Pancreas (tissue), 10 donors: ENCODE data around the gene ACTL10. TPM values are rescaled to one million over a fixed set of nuclear protein-coding genes. Genes with fewer than 3 reads are reported as not detected.

Experiments
- ATAC-seq, 4 donors: fragments of 200-7000 bp; cut with Tn5 transposase; one replicate each; pipeline versions ENCODE4 v1.8.0 to v1.9.1; 2020; ENCODE audit warnings: mild to moderate bottlenecking in 4 of 4, moderate library complexity in 4 of 4
- DNase-seq, 6 donors: peaks; one replicate each; pipeline ENCODE4 v3.0.0-alpha.2; 2020
- FAIRE-seq: peaks from 2 replicates; lab custom pipeline; 2012; peaks lifted over from hg19 to GRCh38; lab: Jason Lieb, UNC
- H3K27ac ChIP-seq, 4 donors: fragments of 200-600 bp; sonication (generic); 1 replicate in 3 of 4; 2 replicates in 1 of 4; pipeline versions ENCODE4 v1.5.0 to v1.8.0; 2020
- H3K27me3 ChIP-seq, 4 donors: fragments of 200-600 bp; one replicate each; pipeline ENCODE4 v1.8.0; 2021
- H3K36me3 ChIP-seq, 3 donors: fragments of 200-600 bp; sonication (generic) in 1 of 3; one replicate each; pipeline versions ENCODE4 v1.5.0 to v1.8.0; 2020 to 2021
- H3K4me1 ChIP-seq, 3 donors: fragments of 200-600 bp; one replicate each; pipeline ENCODE4 v1.8.0; 2021
- H3K4me3 ChIP-seq, 4 donors: fragments of 200-600 bp; sonication (generic) in 2 of 4; one replicate each; pipeline versions ENCODE4 v1.5.0 to v1.8.0; 2020 to 2021
- H3K9me3 ChIP-seq, 4 donors: fragments of 200-600 bp; one replicate each; pipeline ENCODE4 v1.8.0; 2021
- WGBS, 2 donors: extraction: QIAGEN DNeasy Blood & Tissue Kit; methylation state at CpG; one replicate each; pipeline ENCODE4 v1.1.7; 2013; 5-methylcytosine and 5-hydroxymethylcytosine counted together
- intact Hi-C, 3 donors: fragments of 100-400 bp; cut with DNase I; formaldehyde crosslinking; loops; one replicate each; pipeline versions ENCODE4 v1.11.1 to v1.14.2; 2022
- polyA plus RNA-seq, 2 donors: library from polyadenylated mRNA; stranded (reverse); fragments of 200-250 nt; gene quantifications; one replicate each; pipeline ENCODE4 v1.2.3, GENCODE V29; 2013
- total RNA-seq, 6 donors: library from RNA; stranded (reverse); fragmentation: NEBNext Ultra II Directional in 4 of 6; extraction: Animal tissue kit (Norgen Biotek cat#: 25700) in 4 of 6; gene quantifications; one replicate each; pipeline versions ENCODE4 v1.2.1 to v1.2.4, GENCODE V29; 2021 to 2023
- TF ChIP-seq, protein P1 (sequence below), 4 donors: fragments of 200-600 bp; sonication (generic) in 3 of 4; IDR thresholded peaks; one replicate each; pipeline versions ENCODE4 v1.5.0 to v1.8.0; 2021; ENCODE audit warnings: antibody characterized with exemption in 4 of 4
- donor health status: healthy with polysubstance abuse.
- donor health status: DM: no; HTN: no; CAD: no; lungs with moderate emphysema.
- donor health status: DM: no; HTN: no; CAD: no.
- donor health status: control.
- donor health status: control.
- donor health status: Bipolar disorder and iron deficiency.
- donor health status: DM: yes; HTN: yes; CAD: no.
- donor health status: DM: no; HTN: no; CAD: no.
- donor health status: DM: no; HTN: no; CAD: no.
- donor health status: DM: yes; HTN: yes; CAD: no.

ACTL10 gene
- total and polyA plus RNA-seq, 8 donors = 1.6 to 3.5 (median 2.6) TPM

GRCh38 chr20:33669873-33670640 is 3.3 kb downstream of the ACTL10 start:
- H3K27ac ChIP-seq = no peak overlapping the region
- H3K36me3 ChIP-seq = no peaks in the 10 kb centered on the region

GRCh38 chr20:33670715-33671499 is 4.2 kb downstream of the ACTL10 start:
- no peaks in the 10 kb centered on the region for H3K36me3 ChIP-seq
- DNase-seq (peak in 1 of 6 donors; percentile 4), FAIRE-seq (no peak), ATAC-seq (no peak)
- no peaks in the 10 kb centered on the region for H3K27me3 ChIP-seq
- H3K4me3 ChIP-seq = no peak overlapping the region
- no peak overlapping the region for H3K27ac ChIP-seq
- H3K4me1 ChIP-seq = peaks cover 0 to 13% (median 6%) of the 10 kb centered on the region in 3 donors
- intact Hi-C loops = loop anchor here in 2 of 3 donors (5.0 to 10.0 kb wide), 2 partner anchors 134 to 219 kb away; no protein-coding TSS in a partner anchor
- 72 to 77% methylated on average over 6 of the region's 6 CpGs for WGBS, 2 donors
- no peaks in the 10 kb centered on the region for H3K9me3 ChIP-seq
- TF ChIP-seq, protein P1, sequence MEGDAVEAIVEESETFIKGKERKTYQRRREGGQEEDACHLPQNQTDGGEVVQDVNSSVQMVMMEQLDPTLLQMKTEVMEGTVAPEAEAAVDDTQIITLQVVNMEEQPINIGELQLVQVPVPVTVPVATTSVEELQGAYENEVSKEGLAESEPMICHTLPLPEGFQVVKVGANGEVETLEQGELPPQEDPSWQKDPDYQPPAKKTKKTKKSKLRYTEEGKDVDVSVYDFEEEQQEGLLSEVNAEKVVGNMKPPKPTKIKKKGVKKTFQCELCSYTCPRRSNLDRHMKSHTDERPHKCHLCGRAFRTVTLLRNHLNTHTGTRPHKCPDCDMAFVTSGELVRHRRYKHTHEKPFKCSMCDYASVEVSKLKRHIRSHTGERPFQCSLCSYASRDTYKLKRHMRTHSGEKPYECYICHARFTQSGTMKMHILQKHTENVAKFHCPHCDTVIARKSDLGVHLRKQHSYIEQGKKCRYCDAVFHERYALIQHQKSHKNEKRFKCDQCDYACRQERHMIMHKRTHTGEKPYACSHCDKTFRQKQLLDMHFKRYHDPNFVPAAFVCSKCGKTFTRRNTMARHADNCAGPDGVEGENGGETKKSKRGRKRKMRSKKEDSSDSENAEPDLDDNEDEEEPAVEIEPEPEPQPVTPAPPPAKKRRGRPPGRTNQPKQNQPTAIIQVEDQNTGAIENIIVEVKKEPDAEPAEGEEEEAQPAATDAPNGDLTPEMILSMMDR (IDR thresholded peaks at IDR 0.05) = no peak

More at GRCh38 chr20:33669873-33670640, 3.3 kb downstream of the ACTL10 start:
- DNase-seq (peak in 1 of 6 donors; percentile 62), ATAC-seq (no peak), FAIRE-seq (no peak)
- H3K27me3 ChIP-seq = no peaks in the 10 kb centered on the region
- TF ChIP-seq, protein P1 (IDR thresholded peaks at IDR 0.05) = no peak
- peaks cover 0 to 16% (median 7%) of the 10 kb centered on the region in 3 donors for H3K4me1 ChIP-seq
- intact Hi-C loops = loop anchor here in 2 of 3 donors (5.0 to 10.0 kb wide), 2 partner anchors 135 to 218 kb away; no protein-coding TSS in a partner anchor
- no peak overlapping the region for H3K4me3 ChIP-seq
- 88 to 93% methylated on average over 13 of the region's 13 CpGs for WGBS, 2 donors
- H3K9me3 ChIP-seq = no peaks in the 10 kb centered on the region

- H3K9me3 ChIP-seq = no peaks in the 10 kb centered on the region
- FAIRE-seq (no peak), ATAC-seq (no peak), DNase-seq (no peak)
- intact Hi-C loops = loop anchor here in 2 of 3 donors (5.0 to 10.0 kb wide), 2 partner anchors 133 to 219 kb away; no protein-coding TSS in a partner anchor
- no peak overlapping the region for H3K27ac ChIP-seq
- H3K27me3 ChIP-seq = no peaks in the 10 kb centered on the region
- H3K4me3 ChIP-seq = no peak overlapping the region
- WGBS, 2 donors = 84% methylated on average over 8 of the region's 8 CpGs
- H3K36me3 ChIP-seq = no peaks in the 10 kb centered on the region
- TF ChIP-seq, protein P1 (IDR thresholded peaks at IDR 0.05) = no peak
- peaks cover 0 to 9% (median 0%) of the 10 kb centered on the region in 3 donors for H3K4me1 ChIP-seq
Observed at GRCh38 chr20:33671573-33672288, 5.0 kb downstream of the ACTL10 start.

- WGBS, 2 donors = 56 to 60% methylated on average over 17 of the region's 17 CpGs
- Histone ChIP-seq H3K4me1 (peaks cover 0 to 9% (median 0%) of the 10 kb centered on the region in 3 donors), H3K4me3 (peak overlapping the region in 2 of 4 donors; percentile 72 to 73), H3K27me3 (no peaks in the 10 kb centered on the region), H3K27ac (no peak overlapping the region), H3K9me3 (no peaks in the 10 kb centered on the region), H3K36me3 (no peaks in the 10 kb centered on the region)
- ATAC-seq = no peak
- DNase-seq = peak in 2 of 6 donors; percentile 7 to 39
- intact Hi-C loops = loop anchor here in 2 of 3 donors (5.0 to 10.0 kb wide), 2 partner anchors 132 to 220 kb away; no protein-coding TSS in a partner anchor
- TF ChIP-seq, protein P1 (IDR thresholded peaks at IDR 0.05) = no peak
- FAIRE-seq = no peak
Observed at GRCh38 chr20:33672426-33673113, 5.8 kb downstream of the ACTL10 start.
